Activated naive CD8-positive, alpha-beta T cell treated with anti-CD3 and anti-CD28 coated beads, Interleukin-2, amount 10 ng/mL, durations not matched to agents 7 days and 5 days (primary cell): ENCODE results near the gene SLC25A31. TPM values are rescaled to one million over a fixed set of nuclear protein-coding genes. Genes with fewer than 3 reads are reported as not detected.

Experiments
- ATAC-seq: fragments of 150-1000 bp; cut with Tn5 transposase; one replicate; pipeline ENCODE4 v1.10.0; 2021; ENCODE audit warnings: low read depth, moderate library complexity
- POLR2A ChIA-PET: fragments of 350-600 bp; sonication (Branson Sonifier 250); formaldehyde crosslinking; loops from one replicate; lab custom pipeline; 2021; ENCODE audit warnings: antibody characterized with exemption; lab: Charles Lee
- DNase-seq: peaks from one replicate; pipeline ENCODE4 v3.0.0; 2021
- H3K27ac Mint-ChIP-seq: one replicate; pipeline ENCODE4 v1.8.0; 2022; ENCODE audit warnings: mild to moderate bottlenecking, mixed read lengths
- H3K27me3 Mint-ChIP-seq: one replicate; pipeline ENCODE4 v1.8.0; 2022; ENCODE audit warnings: mild to moderate bottlenecking, moderate library complexity, mixed read lengths
- H3K36me3 Mint-ChIP-seq: one replicate; pipeline ENCODE4 v1.8.0; 2021; ENCODE audit warnings: mild to moderate bottlenecking, mixed read lengths
- H3K4me1 Mint-ChIP-seq: one replicate; pipeline ENCODE4 v1.8.0; 2021; ENCODE audit warnings: mixed read lengths
- H3K4me3 Mint-ChIP-seq: one replicate; pipeline ENCODE4 v1.8.0; 2022; ENCODE audit warnings: mild to moderate bottlenecking, moderate library complexity, mixed read lengths
- H3K9me3 Mint-ChIP-seq: one replicate; pipeline ENCODE4 v1.8.0; 2021; ENCODE audit warnings: mixed read lengths
- total RNA-seq, 2 experiments: library from RNA; stranded (reverse); gene quantifications; one replicate each; pipeline ENCODE4 v1.2.3, GENCODE V29; 2021

Gene SLC25A31
- total RNA-seq, 2 experiments from 2014 or later: not detected

- H3K36me3 Mint-ChIP-seq: no peaks in the 10 kb centered on the region
- H3K4me3 Mint-ChIP-seq: no peak overlapping the region
- peaks cover 1% of the 10 kb centered on the region for H3K9me3 Mint-ChIP-seq
- no peak for ATAC-seq
- H3K27ac Mint-ChIP-seq: no peak overlapping the region
- H3K27me3 Mint-ChIP-seq: peaks cover 12% of the 10 kb centered on the region
- no peaks in the 10 kb centered on the region for H3K4me1 Mint-ChIP-seq
- DNase-seq: no peak
- POLR2A ChIA-PET: no interaction called here
These were observed 26.7 kb downstream of the SLC25A31 start for GRCh38 chr4:127756906-127757305.

- Mint-ChIP-seq H3K9me3 (no peaks in the 10 kb centered on the region), H3K36me3 (no peaks in the 10 kb centered on the region), H3K27me3 (peaks cover 3% of the 10 kb centered on the region), H3K4me3 (no peak overlapping the region), H3K4me1 (no peaks in the 10 kb centered on the region), H3K27ac (no peak overlapping the region)
- POLR2A ChIA-PET: no interaction called here
- DNase-seq (no peak), ATAC-seq (no peak)
These were observed 29.1 kb downstream of the SLC25A31 start for GRCh38 chr4:127759228-127759820.

- Mint-ChIP-seq H3K27me3 (no peaks in the 10 kb centered on the region), H3K4me3 (no peak overlapping the region)
These were observed 29.7 kb downstream of the SLC25A31 start for GRCh38 chr4:127759893-127760292.

GRCh38 chr4:127771535-127772275, 41.5 kb downstream of the SLC25A31 start:
- no peaks in the 10 kb centered on the region for H3K9me3 Mint-ChIP-seq
- no peak for DNase-seq

More at GRCh38 chr4:127759893-127760292, 29.7 kb downstream of the SLC25A31 start:
- no peaks in the 10 kb centered on the region for H3K9me3 Mint-ChIP-seq
- no peak for ATAC-seq
- POLR2A ChIA-PET: no interaction called here
- no peaks in the 10 kb centered on the region for H3K4me1 Mint-ChIP-seq
- no peaks in the 10 kb centered on the region for H3K36me3 Mint-ChIP-seq
- no peak overlapping the region for H3K27ac Mint-ChIP-seq
- DNase-seq: no peak

GRCh38 chr4:127772769-127773671, 42.8 kb downstream of the SLC25A31 start:
- Mint-ChIP-seq H3K4me3 (no peak overlapping the region), H3K27me3 (peaks cover 29% of the 10 kb centered on the region), H3K27ac (no peak overlapping the region), H3K4me1 (no peaks in the 10 kb centered on the region), H3K9me3 (no peaks in the 10 kb centered on the region), H3K36me3 (no peaks in the 10 kb centered on the region)
- DNase-seq: no peak
- ATAC-seq: no peak
- POLR2A ChIA-PET: no interaction called here

More at GRCh38 chr4:127771535-127772275, 41.5 kb downstream of the SLC25A31 start:
- POLR2A ChIA-PET: no interaction called here
- Mint-ChIP-seq H3K4me3 (no peak overlapping the region), H3K27ac (no peak overlapping the region), H3K36me3 (no peaks in the 10 kb centered on the region), H3K4me1 (no peaks in the 10 kb centered on the region), H3K27me3 (peaks cover 22% of the 10 kb centered on the region)
- no peak for ATAC-seq

- no peak for DNase-seq
- Mint-ChIP-seq H3K27ac (no peak overlapping the region), H3K4me1 (no peaks in the 10 kb centered on the region), H3K9me3 (no peaks in the 10 kb centered on the region), H3K4me3 (no peak overlapping the region), H3K36me3 (no peaks in the 10 kb centered on the region), H3K27me3 (peaks cover 45% of the 10 kb centered on the region)
- POLR2A ChIA-PET: no interaction called here
- ATAC-seq: no peak
These were observed 45.6 kb downstream of the SLC25A31 start for GRCh38 chr4:127775843-127776242.

GRCh38 chr4:127776620-127777019, 46.4 kb downstream of the SLC25A31 start:
- H3K27me3 Mint-ChIP-seq: peaks cover 52% of the 10 kb centered on the region
- no peak for ATAC-seq

GRCh38 chr4:127777487-127777886, 47.3 kb downstream of the SLC25A31 start:
- Mint-ChIP-seq H3K27ac (no peak overlapping the region), H3K27me3 (peaks cover 54% of the 10 kb centered on the region), H3K4me3 (no peak overlapping the region), H3K36me3 (no peaks in the 10 kb centered on the region), H3K9me3 (no peaks in the 10 kb centered on the region), H3K4me1 (peaks cover 6% of the 10 kb centered on the region)
- DNase-seq (no peak), ATAC-seq (no peak)
- POLR2A ChIA-PET: no interaction called here

More at GRCh38 chr4:127776620-127777019, 46.4 kb downstream of the SLC25A31 start:
- Mint-ChIP-seq H3K9me3 (no peaks in the 10 kb centered on the region), H3K4me3 (no peak overlapping the region), H3K4me1 (peaks cover 4% of the 10 kb centered on the region), H3K36me3 (no peaks in the 10 kb centered on the region), H3K27ac (no peak overlapping the region)
- POLR2A ChIA-PET: no interaction called here
- DNase-seq: no peak

GRCh38 chr4:127778102-127778501, 47.9 kb downstream of the SLC25A31 start:
- Mint-ChIP-seq H3K4me3 (no peak overlapping the region), H3K27me3 (peaks cover 56% of the 10 kb centered on the region), H3K27ac (no peak overlapping the region), H3K4me1 (peaks cover 12% of the 10 kb centered on the region), H3K36me3 (no peaks in the 10 kb centered on the region), H3K9me3 (no peaks in the 10 kb centered on the region)
- POLR2A ChIA-PET: no interaction called here
- DNase-seq: no peak
- ATAC-seq: no peak

GRCh38 chr4:127780598-127780997, 50.4 kb downstream of the SLC25A31 start:
- DNase-seq (no peak), ATAC-seq (no peak)
- Mint-ChIP-seq H3K27ac (no peak overlapping the region), H3K36me3 (no peaks in the 10 kb centered on the region), H3K27me3 (peaks cover 72% of the 10 kb centered on the region), H3K9me3 (no peaks in the 10 kb centered on the region), H3K4me1 (peaks cover 16% of the 10 kb centered on the region), H3K4me3 (no peak overlapping the region)
- POLR2A ChIA-PET: no interaction called here

- Mint-ChIP-seq H3K36me3 (no peaks in the 10 kb centered on the region), H3K4me3 (peak overlapping the region; percentile 96), H3K4me1 (peaks cover 16% of the 10 kb centered on the region), H3K27me3 (peaks cover 73% of the 10 kb centered on the region), H3K9me3 (no peaks in the 10 kb centered on the region), H3K27ac (no peak overlapping the region)
- POLR2A ChIA-PET: interaction anchor here (2.4 kb wide), 1 partner anchor 99 kb away, joined by 10 read pairs; the partner anchor contains the start of gene PLK4
- no peak for DNase-seq
- ATAC-seq: peak; percentile 41
These were observed 51.3 kb downstream of the SLC25A31 start for GRCh38 chr4:127781300-127782024.

- DNase-seq: no peak
- H3K9me3 Mint-ChIP-seq: no peaks in the 10 kb centered on the region
- ATAC-seq: no peak
- peaks cover 75% of the 10 kb centered on the region for H3K27me3 Mint-ChIP-seq
- no peaks in the 10 kb centered on the region for H3K36me3 Mint-ChIP-seq
- peaks cover 16% of the 10 kb centered on the region for H3K4me1 Mint-ChIP-seq
- POLR2A ChIA-PET: interaction anchor here (0.6 to 2.4 kb wide), 2 partner anchors 99 to 142 kb away, joined by 3 to 10 read pairs; partner anchors contain the start of gene PLK4
- H3K4me3 Mint-ChIP-seq: peak overlapping the region; percentile 96
- no peak overlapping the region for H3K27ac Mint-ChIP-seq
These were observed 51.8 kb downstream of the SLC25A31 start for GRCh38 chr4:127782025-127782274.
